NCI-H748 (cell line): ENCODE data around the gene TMEM101.
"Not testable (repeated sequence)": the region's sequence is repeated elsewhere in the genome, so short reads cannot be mapped to it uniquely, and the experiment has no call there.

ENCODE experiments used
- DNase-seq: peaks from one replicate; lab custom pipeline; 2025; ENCODE audit not compliant: unreplicated experiment; lab: John Stamatoyannopoulos, UW

TMEM101 gene

GRCh38 chr17:44024271-44024663 is 9.5 kb upstream of the TMEM101 start:
- peak; percentile 18 for DNase-seq

GRCh38 chr17:44023545-44024270 is 8.9 kb upstream of the TMEM101 start:
- no peak for DNase-seq

- no peak for DNase-seq
Observed at GRCh38 chr17:44022246-44022645, 7.5 kb upstream of the TMEM101 start.

- DNase-seq, result not testable (repeated sequence)
Observed at GRCh38 chr17:44021227-44021626, 6.5 kb upstream of the TMEM101 start.

- DNase-seq, result no peak
Observed at GRCh38 chr17:44014133-44014436, 678 bp downstream of the TMEM101 start.

- DNase-seq, result no peak
Observed at GRCh38 chr17:44012874-44013273, 1.9 kb downstream of the TMEM101 start.

GRCh38 chr17:44012391-44012790 is 2.4 kb downstream of the TMEM101 start:
- no peak for DNase-seq

- DNase-seq, result no peak
Observed at GRCh38 chr17:44011876-44012275, 2.9 kb downstream of the TMEM101 start.

- DNase-seq, result no peak
Observed at GRCh38 chr17:44010966-44011647, 3.7 kb downstream of the TMEM101 start.

GRCh38 chr17:44008205-44008909 is 6.4 kb downstream of the TMEM101 start:
- no peak for DNase-seq

GRCh38 chr17:44007346-44008204 is 7.2 kb downstream of the TMEM101 start:
- no peak for DNase-seq

- DNase-seq, result peak; percentile 93
Observed at GRCh38 chr17:44006598-44007345, 8.0 kb downstream of the TMEM101 start.

- peak; percentile 67 for DNase-seq
Observed at GRCh38 chr17:44006272-44006597, 8.5 kb downstream of the TMEM101 start.

- DNase-seq, result peak; percentile 75
Observed at GRCh38 chr17:44005527-44006271, 9.1 kb downstream of the TMEM101 start.

- DNase-seq, result peak; percentile 68
Observed at GRCh38 chr17:44004761-44005526, 9.8 kb downstream of the TMEM101 start.

- peak; percentile 46 for DNase-seq
Observed at GRCh38 chr17:44004077-44004760, 10.5 kb downstream of the TMEM101 start, which contains the start of gene NAGS. NAGS (plus strand) TSS chr17:44004622; CDS start chr17:44004664, 42 bp downstream.

GRCh38 chr17:44002141-44002848 is 12.5 kb downstream of the TMEM101 start:
- no peak for DNase-seq

- no peak for DNase-seq
Observed at GRCh38 chr17:44001461-44001920, 13.3 kb downstream of the TMEM101 start.
